HG03196 (cell line): ENCODE measurements around the gene CENPF.
"Not testable (repeated sequence)": the region's sequence is repeated elsewhere in the genome, so short reads cannot be mapped to it uniquely, and the experiment has no call there.

ENCODE experiments used
- ATAC-seq: cut with Tn5 transposase; IDR thresholded peaks from one replicate; pipeline ENCODE4 v1.9.1; 2021; ENCODE audit not compliant: unreplicated experiment

CENPF gene

DNA sequence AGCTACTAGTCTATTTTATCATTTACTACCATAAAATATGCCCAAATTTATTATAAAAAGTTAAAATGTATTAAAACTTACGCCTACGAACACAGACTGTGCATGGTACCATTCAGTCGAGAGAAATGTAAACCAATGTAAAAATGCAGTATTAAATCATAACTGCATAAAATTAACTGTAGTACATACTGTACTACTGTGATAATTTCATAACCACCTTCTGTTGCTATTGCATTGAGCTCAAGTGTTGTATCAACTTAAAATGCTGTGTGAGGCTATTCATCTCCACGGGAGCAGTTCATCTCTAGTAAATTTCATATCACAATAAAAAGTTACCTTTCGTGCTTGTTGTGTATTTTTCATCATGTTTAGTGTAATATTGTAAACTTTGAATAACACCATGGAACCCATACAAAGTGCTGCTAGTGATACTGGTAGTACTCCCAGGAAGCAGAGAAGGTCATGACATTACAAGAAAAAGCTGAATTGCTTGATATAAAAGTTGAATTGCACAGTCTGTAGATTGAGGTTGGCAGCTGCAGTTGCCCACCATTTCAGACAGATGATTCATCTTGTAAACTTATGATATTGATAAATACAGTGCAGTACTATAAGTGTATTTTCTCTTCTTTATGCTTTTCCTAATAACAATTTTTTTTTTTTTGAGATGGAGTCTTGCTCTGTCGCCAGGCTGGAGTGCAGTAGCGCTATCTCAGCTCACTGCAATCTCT lies 19.0 kb upstream of the CENPF start:
- ATAC-seq = no peak

DNA sequence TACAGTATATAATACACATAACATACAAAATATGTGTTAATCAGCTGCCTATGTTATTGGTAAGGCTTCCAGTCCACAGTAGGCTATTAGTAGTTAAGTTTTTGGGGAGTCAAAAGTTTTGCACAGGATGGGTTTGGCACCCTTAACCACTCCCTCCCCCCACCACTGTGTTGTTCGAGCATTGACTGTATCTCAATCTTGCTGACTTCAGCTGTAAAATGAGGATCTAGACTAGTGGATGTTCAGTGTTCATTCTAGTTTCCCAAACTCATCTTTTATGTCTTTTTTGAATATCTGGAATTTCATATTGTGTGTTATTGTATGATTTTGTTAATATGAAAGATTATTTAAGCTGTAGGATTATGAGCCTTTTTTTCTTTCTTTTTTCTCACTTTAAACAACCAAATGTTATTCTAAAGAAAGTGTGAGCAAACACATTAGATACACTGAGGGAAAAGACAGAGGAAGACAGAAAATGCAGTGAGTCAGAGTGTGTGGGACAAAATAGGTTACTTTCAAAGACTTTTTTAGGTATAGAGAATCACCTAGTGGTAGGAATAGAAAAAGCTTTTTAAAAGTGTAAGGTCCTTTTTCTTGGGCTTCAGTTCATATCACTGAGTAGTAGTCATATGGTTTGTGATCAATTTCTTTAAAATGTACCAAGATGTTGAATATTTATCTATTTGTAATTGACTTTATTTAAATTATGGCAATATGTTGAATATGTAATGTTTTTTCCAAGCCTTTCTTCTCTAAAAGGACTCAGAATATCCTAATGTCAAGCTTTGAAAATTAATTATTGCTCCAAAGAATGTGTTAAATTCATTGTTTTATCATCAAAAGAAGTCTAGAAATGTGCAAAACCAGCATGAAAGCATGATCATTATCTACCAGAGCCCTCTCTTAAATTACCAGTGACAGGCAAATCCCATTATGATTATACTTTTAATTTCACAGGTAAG lies 17.9 kb upstream of the CENPF start:
- ATAC-seq = peak; percentile 71

DNA sequence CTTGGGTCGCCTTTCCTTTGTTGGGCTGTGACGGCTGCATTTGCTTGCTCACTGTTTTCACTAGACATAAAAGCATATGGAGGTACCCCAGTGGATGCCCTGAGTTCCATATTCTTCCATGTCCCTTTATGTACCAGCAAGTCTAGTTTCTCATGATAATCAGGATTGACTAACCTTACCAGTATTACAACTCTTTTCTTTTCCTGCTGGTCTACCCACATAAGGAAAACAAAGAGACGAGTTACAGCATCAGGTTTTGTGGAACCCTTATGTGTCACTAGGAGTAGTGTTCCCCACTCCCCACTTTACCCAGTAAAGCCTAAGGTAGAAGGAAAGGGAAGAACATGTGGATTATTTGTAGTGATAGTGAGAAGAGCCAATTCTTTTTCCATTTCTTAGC lies 16.4 kb upstream of the CENPF start:
- ATAC-seq = no peak

DNA sequence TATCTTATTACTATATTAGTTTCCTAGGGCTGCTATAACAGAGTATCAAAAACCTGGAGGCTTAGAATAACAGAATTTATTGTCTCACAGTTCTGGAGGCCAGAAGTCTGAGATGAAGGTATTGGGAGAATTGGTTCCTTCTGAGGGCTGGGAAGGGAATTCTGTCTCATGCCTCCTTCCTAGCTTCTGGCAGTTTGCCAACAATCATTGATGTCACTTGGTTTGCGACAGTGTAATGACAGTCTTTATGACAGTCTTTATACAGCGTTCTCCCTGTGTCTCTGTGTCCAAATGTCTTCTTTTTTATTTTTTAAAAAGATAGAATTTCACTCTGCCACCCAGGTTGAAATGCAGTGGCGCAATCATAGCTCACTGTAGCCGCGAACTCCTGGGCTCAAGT lies 15.8 kb upstream of the CENPF start:
- no peak for ATAC-seq

DNA sequence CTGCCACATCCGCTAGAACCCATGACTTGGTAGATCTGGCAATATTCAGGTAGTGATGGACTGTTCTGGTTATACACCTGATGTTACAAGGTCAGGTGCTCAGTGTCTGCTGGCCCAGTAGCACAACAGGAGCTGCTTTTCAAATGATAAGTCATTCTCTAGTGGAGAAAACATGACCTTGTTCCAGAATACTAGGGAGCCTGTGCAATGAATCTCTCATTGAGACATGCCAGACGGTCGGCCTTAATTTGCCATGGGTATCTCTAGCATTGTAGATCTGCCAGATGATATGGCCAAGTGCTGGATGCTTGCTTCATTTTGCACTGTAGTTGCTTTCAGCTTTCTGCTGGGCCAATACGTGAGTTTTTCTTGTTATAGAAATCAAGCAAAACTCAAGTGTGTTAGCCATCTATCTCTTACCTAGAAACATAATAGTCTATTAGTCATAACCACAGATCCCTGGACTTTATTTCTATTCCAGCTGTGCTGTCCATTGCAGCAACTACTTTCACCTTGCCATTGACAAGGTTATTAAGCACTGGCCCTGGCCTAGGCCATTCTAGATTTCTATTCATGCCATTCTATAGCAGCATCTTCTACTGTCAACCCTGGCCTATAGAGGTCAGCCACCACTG lies 13.9 kb upstream of the CENPF start:
- no peak for ATAC-seq

DNA sequence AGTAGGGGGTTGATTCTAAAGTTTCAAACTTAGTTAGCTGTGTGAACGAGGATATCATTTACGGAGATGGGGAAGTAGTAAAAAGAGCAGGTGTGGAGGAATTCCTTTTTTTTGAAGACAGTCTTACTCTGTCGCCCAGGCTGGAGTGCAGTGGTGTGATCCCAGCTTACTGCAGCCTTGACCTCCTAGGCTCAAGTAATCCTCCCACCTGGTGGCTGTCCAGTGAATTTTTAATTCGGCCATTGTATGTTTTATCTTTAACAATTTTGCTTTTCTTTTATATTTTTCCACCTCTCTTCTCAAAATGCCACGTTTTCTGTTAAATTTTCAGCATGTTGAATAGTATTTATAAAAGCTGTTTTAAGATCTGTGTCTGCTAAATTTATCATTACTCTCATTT lies 12.3 kb upstream of the CENPF start:
- no peak for ATAC-seq

DNA sequence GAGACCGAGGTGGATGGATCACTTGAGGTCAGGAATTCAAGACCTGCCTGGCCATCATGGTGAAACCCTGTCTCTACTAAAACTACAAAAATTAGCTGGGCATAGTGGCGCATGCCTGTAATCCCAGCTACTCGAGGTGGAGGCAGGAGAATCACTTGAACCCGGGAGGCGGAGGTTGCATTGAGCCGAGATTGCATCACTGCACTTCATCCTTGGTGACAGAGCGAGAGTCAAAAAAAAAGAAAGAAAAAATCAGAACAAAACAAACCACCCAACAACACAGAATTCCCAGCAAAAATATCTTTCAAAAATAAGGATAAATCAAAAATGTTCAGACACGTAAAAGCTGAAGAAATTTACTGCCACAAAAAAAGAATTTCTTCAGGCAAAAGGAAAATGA lies 11.1 kb upstream of the CENPF start:
- ATAC-seq = not testable (repeated sequence)

DNA sequence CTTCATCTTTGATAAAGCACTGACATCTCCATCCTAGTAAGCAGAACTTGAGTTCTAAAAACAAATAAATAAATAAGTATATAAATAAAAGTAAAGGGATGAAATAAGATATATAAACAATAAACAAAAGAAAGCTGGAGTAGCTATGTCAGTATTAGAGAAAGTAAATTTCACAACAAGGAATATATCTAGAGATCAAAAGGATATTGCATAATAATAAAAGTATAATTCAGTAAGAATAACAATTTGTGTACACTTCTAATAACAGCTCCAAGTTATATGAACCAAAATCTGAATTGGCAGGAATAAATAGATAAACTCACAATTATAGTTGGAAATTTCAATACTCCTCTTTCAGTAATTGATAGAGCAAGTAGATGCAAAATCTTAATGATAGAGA lies 9.8 kb upstream of the CENPF start:
- ATAC-seq = no peak

DNA sequence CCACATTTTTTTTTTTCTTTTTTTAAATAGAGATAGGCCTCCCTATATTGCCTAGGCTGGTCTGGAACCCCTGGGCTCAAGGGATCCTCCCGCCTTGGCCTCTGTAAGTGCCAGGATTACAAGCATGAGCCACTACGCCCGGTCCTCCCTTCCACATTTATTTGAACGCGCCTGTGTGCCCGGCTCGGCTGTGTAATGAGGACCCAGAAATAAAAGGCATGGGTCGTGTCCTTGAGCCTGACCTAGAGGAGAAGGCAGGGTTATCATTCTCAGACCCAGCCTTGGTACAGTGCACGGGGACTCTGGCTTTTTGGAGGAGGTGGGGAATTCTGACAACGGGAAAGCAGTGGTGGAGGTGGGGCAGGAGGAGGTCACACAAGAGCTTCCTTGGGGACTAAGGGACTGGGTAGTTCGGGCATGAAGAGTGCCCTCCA lies 841 bp downstream of the CENPF start:
- ATAC-seq = no peak

DNA sequence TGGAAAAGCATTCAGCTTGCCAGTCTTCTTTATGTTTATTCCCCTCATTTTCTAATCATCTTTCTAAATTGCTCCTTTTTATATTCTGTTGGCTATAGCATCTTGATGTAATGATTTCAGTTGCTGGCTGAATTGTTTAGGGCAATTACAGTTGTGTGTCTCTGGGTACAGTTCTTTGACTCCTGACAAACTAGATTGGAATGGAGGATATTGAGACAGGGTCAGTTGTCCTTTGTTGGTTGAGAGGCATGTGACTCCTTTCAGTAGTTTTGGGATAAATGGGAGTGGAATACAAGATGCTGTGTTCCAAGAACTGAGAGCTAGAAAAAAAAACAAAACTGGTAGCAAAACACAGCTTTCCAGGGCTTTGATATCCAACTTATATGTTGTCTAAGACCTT lies 1.5 kb downstream of the CENPF start:
- ATAC-seq = no peak

DNA sequence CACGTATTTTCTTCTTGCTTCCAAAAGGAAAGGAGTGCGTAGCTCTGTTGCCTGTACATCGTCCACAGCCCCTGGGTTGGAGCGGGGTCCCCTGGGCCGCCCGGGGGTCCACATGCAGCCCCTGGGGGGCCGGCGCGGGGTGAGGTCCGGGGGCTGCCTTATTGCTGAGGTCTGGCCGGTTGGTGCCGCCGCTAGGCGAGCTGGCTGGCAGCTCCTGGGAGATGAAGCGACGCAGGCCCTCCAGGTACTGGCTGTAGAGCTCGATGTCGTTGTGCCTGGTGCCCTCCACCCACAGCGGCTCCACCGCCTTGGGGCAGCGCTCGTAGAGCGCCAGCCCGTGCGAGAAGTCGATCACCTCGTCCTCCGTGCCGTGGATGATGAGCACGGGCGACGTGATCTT lies 2.5 kb downstream of the CENPF start:
- ATAC-seq = not testable (repeated sequence)

DNA sequence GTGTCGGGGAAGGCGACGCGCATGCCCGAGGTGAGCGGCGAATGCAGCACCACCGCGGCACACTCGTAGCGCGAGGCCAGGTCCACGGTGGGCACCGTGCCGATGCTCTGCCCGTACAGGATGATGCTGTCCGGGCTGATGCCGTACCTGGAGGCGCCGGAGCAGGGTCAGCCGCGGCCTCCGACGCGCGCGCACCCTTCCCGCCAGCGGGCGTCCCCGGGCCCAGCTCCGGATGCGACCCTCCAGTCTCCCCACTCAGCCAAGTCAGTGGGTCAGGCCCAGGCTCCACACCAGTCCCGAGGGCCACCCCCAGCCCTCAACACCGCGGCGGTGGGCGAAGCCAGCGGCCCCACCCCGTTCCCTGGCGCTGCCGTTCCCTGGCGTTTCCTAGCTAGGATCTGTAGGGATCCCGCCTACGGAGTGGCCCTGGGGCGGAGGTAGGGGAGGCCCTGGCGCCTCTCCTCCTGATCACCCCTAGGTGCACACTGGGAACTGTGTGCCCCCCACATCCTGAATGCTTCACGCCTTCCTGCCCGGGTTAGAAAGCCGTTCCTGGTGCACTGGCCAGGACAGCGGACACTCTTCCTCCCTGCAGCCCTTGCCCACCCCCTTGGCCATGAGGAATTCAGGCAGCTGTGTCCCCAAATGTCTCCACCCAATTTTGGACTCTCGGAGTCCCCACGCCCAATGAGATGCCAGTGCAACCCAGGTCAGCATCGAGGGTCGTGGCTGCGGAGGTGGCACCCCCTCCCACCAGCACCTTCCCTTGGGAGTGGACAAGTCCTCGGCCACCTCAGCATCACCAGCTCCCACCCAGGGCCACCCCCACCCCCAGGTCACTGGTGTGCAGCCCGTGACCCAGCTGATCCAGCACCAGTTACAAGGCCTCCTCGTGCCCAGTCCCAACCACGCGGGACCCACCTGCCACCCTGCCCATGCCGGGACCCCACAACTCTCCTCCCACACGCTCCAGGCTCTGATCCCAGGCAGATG lies 3.2 kb downstream of the CENPF start:
- not testable (repeated sequence) for ATAC-seq

DNA sequence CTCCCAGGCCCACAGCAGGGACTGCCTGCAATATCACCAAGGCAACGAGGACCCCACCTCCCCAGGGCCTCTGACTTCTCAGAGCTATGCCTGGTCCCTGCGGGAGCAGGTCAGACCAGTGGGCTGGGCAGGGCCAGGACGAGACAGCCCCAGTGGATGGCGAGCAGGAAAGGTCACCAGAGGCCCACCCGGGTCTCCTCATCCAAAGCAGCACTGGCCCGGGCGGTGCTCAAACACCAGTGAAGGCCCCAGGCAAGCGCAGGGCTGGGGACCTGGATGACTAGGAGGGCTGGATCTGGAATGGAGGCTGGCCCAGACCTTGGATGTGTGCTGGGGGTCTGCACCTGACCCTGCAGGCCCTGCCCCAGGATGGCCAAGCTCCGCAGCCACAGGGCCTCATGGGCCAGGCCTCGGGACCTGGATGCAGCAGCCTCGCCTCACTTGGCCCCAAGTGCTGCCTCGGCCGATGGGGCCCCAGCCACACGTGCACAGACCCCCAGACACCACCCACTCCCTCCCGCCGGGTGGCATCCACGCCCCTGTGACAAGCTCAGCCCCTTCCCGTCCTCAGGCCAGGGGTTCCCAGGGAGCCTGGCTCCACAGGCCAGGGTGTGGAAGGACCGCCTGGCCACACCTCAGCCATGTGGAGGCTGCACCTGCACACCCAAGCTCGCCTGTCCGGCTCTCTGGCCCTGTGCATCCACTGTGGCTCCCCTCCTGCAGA lies 4.7 kb downstream of the CENPF start:
- ATAC-seq = not testable (repeated sequence)

DNA sequence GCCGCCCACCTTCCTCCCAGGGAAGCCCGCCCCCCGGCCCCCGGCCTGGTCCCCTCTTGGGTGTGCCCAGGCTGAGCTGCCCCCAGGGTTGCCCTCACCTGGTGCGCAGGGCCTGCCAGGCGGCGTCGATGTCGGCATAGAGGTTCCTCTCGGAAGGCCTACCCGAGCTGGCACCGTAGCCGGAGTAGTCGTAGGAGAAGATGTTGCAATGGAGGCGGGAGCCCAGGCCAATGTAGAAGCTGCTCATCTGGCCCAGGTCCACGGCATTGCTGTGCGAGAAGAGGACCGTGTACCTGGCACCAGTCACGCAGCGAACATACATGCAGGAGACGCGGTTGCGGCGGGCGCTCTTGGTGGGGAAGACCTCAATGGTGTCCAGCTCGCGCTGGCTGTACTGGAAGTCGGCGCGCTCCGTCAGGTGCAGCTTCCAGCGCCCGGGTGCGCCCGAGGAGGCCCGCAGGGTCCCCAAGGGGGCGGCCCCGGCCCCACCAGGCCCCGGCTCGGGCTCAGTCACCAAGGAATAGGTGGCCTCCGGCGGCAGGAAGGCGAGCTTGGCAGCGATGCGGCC lies 5.3 kb downstream of the CENPF start:
- ATAC-seq = not testable (repeated sequence)

DNA sequence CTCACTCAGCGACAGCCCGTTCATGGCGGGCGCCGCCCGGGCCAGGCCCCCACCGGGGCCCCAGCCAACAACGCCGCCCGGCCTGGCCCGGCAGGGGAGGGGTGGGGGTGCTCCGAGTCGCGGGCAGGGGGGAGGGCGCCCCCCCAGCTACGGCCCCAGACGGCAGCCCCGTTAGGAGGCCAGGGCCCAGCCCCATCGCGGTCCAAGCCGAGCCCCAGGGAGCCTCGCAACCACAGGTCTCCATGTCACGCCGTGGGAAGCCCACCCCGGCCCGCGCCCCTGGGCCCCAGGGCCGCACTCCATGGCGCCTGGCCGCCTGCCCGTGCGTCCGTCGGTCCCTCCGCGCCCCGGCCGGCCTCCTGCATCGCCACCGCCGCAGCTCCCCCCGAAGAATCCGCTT lies 5.8 kb downstream of the CENPF start:
- not testable (repeated sequence) for ATAC-seq

DNA sequence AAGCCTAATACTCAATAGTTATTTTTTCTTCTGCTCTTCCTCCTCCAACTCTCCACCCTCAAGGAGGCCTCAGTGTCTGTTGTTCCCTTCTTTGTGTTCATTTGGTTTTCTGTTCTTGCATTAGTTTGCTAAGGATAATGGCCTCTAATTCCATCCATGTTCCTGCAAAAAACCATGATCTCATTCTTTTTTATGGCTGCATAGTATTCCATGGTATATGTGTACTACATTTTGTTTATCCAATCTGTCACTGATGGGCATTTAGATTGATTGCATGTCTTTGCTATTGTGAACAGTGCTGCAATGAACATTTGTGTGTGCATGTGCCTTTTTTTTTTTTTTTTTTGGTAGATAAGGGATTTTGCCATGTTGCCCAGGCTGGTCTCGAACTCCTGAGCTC lies 6.7 kb downstream of the CENPF start:
- ATAC-seq = no peak

DNA sequence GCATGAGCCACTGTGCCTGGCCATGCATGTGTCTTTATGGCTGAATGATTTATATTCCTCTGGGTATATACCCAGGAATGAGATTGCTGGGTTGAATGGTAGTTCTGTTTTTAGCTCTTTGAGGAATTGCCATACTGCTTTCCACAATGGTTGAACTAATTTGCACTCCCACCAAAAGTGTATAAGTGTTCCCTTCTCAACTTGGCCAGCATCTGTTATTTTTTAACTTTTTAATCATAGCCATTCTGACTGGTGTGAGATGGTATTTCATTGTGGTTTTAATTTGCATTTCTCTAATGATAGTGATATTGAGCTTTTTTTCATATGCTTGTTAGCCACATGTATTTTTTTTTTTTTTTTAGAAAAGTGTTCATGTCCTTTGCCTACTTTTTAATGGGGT lies 7.1 kb downstream of the CENPF start:
- ATAC-seq = not testable (repeated sequence)

DNA sequence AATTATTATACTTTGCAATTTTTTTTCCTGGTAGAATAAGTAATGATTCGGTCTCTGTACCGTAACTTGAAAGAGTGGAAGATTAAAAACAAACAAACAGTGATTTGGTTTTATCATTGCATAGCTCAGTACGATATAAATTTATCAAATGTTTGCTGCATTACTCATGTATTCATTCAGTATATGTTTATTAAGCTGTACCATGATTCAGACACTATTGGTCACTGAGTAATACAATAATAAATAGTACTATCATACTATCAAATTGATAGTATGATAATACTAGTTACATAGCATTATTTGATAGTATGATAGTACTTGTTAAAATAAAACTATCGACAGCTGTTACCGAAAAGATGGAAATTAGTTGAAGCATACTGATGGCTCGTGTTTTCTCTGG lies 12.1 kb downstream of the CENPF start:
- no peak for ATAC-seq

DNA sequence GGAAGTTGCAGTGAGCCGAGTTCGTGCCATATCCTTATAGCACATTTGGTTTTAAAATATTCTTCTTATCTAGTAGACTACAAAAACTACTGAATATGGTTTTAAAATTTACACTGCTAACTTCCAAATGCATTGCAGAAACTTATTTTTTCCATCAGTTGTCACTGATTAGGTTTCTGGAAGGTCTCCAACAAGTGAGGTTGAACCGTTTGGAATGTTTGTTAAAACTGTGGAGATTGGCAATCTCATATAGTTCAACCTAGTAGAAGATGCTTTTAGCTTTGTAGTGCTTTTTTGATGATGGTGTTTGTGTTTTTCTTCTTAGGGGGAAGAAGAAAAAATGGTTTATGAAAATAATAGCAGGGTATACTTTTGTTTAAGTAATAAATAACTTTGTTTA lies 12.9 kb downstream of the CENPF start:
- ATAC-seq = no peak
